Measurements from ENCODE around the gene PAFAH1B2. TPM values are rescaled to one million over a fixed set of nuclear protein-coding genes. Genes with fewer than 3 reads are reported as not detected.
A peak's percentile ranks its signal among the peaks of the same experiment; 100 is the strongest.
"Not testable (repeated sequence)": the region's sequence is repeated elsewhere in the genome, so short reads cannot be mapped to it uniquely, and the experiment has no call there.

Gene PAFAH1B2
- total RNA-seq, 1 donor from 2014 or later = 77.2 TPM

DNA sequence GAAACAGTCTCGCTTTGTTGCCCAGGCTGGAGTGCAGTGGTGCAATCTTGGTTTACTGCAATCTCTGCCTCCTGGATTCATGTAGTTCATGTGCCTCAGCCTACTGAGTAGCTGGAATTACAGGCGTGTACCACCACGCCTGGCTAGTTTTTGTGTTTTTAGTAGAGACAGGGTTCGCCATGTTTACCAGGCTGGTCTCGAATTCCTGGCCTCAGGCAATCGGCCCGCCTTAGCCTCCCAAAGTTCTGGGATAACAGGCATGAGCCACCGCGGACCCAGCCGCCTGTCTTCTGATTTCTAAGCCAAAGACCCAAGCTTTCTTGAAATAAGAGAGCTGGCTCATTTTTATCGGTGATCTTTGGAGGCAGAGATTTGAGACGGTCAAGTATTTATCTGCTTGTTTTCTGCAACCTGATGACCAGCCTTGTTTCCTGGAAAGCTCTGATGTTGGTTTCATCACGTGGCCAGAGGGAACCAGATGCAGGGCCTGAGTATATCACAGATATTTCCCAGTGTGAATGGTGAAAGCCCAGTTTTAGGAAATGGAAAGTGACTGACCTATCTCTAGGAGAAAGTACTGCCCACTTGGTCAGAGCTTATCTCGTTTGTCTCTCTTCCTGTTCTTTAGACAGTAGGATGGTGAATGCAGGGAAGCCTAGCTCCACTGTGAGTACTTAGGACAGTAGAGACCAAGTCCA is 28.8 kb downstream of the PAFAH1B2 start:
- no peak for DNase-seq (ENCODE audit: low spot score)

DNA sequence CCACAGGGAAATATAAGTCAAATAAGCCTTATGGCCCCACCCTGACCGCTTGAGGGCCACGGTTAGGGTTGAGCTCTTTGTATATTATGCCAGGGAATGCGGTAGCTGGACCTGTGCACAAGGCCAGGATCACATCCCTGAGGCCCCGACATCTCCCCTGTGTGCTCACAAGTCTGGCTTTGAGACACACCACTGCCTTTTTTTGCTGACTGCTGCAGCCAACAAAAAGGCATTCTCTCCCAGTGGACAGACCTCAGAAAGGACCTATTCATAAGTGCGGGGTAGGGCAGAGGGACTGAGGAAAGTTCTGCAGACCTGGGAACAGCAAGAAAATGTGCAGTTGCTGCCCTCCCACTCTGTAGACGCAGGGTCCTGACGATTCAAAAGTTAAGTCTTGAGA is 31.0 kb downstream of the PAFAH1B2 start:
- no peak for DNase-seq (ENCODE audit: low spot score)

DNA sequence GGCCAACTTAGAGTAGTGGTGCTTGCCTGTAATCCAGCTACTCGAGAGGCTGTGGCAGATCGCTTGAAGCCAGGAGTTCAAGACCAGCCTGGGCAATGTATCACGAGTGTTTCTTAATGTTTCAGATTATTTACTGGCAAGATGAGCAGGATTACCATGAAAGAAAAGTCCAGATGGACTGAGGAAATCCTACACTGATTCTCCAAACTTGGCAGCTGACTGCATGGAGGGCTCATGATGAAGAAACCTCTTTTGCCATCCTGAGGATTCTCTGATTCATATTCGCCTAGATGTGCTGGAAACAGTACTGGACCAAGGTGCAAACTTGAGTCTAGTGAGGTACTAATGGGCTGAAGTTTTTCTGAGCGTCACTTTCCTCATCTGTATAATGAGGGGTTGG is 31.7 kb downstream of the PAFAH1B2 start:
- DNase-seq (ENCODE audit: low spot score) = no peak

DNA sequence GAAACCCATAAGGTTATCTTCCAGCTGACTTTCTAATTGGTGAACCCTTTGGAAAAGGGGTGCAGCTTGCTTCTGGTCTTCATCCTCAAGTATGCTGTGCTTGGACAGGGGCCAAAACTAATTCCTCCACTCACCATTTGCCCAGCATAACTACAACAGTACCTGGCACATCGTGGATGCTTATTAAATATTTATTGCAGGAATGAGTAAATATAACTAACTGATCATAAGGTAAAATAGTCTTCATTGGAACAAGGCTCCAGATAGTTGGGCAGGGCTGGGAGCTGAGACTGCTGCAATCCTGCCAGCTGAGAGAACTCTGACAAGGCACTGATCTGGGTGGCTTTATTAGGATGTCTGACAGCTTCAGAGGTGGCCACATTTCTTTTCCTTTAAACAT is 32.1 kb downstream of the PAFAH1B2 start:
- DNase-seq (ENCODE audit: low spot score) = no peak

DNA sequence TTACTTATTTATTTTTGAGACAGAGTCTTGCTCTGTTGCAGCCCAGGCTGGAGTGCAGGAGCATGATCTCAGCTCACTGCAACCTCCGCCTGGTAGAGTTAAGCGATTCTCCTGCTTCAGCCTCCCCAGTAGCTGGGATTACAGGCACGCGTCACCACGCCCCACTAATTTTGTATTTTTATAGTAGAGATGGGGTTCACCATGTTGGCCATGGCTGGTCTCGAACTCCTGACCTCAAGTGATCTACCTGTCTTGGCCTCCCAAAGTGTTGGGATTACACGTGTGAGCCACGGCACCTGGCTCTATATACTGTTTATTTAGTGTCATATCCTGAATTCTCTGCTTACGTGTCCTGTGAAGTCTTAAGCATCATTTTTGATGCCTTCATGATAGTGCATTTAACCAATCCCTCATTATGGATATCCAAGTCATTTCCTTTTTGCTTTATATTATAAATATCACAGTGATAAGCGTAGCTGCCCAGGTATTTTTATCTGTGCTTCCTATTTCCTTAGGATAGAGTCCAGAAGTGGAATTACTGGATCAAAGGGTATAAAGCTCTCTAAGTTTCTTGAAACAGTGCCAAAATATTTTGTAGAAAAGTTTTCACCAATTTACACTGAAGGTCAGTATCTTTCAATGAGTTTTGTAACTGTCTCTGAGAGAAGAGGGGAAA is 33.6 kb downstream of the PAFAH1B2 start:
- DNase-seq (ENCODE audit: low spot score) = no peak

DNA sequence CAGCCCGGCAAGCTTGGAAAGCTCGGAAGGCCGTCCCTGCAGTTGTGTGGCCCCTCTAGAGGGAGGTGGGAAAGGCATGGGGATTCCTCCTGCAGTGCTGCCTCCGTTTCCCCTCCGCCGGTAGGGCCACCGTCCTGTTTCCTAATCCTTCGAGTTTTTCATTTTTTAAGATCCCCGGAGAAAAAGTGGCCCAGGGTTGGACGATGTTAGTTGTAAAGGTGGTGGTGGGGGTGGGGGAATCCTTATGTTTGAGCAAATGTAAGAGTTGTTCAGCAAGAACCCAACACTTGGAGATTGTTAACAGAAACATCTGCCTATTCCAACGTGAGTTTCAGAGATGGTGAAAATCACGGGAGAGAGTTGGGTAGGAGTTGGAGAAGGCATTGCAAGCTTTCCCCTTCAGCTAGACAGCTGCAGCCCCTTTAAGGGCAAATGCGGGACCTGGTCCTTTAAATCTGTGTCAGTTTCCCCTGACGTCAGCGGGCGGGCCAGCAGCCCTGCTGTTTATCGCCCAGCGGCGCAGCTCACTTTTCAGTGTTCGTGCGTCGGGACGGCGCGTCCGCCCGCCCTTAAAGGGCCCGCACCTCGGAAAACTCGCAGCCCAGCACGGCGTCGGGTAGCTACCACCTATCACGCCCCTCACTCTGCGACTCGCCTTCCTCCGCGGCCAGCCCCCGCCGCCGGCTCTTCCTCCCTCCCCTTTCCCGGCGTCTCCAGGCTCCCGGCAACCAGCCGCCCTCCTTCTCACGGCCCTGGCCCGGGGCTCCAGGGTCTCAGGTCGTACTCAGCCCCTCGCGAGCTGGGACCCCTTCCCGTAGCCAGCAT is 34.3 kb downstream of the PAFAH1B2 start, which contains the start of gene SIDT2:
Gene SIDT2 (plus strand): TSS at position 534 of the 825 bp plus-strand sequence. CDS start 521 bp downstream, outside the sequence.
- peak; percentile 92 for DNase-seq (ENCODE audit: low spot score)

DNA sequence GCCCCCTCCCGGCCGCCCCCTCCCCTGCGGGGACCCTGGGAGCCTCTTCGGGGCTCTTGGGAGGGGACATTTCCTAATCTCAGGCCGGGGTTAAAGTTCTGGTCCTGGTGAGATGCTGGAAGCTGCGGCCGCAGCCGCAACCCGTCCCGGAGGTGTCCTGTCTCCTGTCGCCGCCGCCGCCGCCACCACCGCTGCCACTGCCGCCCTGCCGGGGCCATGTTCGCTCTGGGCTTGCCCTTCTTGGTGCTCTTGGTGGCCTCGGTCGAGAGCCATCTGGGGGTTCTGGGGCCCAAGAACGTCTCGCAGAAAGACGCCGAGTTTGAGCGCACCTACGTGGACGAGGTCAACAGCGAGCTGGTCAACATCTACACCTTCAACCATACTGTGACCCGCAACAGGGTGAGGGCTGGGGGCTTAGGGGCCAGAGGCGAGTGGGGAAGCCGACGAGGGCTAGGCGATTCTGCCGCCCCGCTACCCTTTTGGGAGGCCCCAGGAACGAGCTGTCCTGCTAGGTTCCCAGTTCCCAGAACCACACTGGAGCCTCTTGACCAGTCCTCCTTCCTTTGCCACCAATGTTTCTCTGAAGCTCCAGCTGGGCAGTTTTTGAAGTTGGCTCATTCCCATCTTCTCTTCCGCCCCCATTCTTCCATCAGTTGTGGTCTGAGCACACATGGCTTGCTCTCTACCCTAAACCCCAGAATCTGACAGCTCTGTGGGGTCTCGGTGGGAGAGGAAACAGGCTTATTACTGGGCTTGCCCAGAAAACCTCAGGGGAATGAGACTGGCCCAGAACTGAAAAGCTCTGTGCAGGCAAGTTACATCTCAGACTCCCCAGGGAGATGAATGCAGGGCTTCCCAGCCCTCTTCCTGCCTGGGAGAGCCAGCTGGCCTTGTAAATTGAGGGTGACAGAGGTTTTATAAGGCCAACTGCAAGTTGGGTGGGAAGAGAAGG is 35.2 kb downstream of the PAFAH1B2 start:
- no peak for DNase-seq (ENCODE audit: low spot score)

DNA sequence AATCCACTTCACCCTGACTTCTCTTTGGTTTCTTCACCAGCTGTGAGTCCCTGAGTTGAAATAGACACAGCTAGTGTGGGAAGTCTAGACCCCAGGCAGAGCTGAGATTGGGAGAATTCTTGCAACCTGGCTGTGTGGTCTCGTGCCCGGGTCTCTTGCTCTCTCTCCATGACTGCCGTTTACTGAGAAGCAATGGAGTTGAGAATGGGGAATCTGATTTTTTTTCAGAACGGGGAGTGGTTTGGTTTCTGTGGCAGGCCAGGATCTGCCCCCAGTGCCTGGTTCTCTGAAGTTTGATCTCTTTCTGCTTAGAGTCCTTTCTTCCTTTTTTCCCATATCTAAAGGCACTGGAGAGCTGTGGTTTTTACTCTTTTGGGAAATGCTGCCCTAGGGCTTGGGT is 35.9 kb downstream of the PAFAH1B2 start:
- no peak for DNase-seq (ENCODE audit: low spot score)

DNA sequence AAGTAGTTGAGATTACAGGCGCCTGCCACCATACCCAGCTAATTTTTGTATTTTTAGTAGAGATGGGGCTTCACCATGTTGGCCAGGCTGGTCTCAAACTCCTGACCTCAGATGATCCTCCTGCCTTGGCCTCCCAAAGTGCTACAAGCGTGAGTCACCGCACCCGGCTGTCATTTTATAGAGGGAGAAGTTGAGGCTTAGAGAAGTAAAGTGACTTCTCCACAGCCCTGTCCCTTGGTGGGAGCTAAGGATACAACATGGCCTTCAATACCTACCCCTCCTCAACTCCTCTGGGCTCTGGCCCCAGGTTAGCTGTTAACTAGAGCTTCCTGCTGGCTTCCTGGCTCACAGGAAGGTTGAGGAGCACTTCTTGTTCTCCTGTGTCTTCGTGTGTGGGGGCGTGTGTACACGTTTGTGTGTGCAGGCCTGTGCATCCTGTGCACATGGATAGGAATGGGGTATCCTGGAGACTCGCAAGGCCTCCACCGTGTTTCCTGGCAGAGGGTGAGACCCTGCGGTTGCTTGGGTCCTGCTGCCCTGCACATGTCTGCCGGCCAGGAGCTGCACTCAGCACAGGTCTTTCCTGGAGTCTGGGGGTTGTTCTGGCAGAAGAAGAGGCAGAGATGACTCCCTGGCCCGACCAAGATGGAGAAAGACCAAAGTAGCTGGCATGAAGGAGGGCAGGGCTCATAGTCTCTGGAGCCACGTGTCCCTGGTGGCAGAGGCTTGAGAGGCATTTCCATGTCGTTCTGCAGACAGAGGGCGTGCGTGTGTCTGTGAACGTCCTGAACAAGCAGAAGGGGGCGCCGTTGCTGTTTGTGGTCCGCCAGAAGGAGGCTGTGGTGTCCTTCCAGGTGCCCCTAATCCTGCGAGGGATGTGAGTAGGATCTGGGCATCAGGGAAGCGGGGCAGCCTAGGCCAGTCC is 36.8 kb downstream of the PAFAH1B2 start:
- peak; percentile 70 for DNase-seq (ENCODE audit: low spot score)

DNA sequence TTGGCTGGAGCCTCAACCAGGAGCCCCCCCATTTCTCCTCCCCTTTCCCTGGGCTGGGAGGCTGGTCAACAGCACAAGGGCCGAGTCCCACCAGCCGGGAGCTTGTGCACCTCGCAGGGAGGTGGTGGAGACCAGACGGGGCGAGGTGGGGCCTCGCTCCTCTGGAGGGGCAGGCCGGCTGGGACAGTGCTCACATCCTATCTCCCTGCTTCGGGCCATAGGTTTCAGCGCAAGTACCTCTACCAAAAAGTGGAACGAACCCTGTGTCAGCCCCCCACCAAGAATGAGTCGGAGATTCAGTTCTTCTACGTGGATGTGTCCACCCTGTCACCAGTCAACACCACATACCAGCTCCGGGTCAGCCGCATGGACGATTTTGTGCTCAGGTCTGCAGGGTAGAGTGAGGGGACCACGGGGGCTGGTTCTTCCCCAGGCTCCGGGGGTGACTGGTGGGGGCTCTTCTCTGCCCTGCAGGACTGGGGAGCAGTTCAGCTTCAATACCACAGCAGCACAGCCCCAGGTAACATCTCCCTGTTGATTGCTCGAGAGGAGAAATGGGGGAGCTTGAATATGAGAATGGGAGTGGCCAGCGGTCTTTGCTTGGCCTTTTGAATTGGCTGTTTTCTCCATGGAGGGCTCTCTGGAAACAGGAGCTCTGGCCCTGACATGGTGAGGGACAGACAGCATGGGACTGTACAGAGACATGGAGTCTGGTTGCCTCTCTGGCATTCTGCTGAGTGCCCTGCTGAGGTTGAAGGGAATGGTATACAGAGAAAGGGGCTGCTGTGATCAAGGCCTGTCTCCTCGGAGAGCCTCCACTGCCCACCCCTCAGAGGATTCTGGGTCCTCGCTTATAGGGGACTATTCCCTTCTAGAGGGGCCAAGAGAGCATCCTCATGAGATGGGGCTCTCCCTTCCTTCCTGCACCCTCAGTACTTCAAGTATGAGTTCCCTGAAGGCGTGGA is 37.8 kb downstream of the PAFAH1B2 start:
- DNase-seq (ENCODE audit: low spot score) = peak; percentile 43

DNA sequence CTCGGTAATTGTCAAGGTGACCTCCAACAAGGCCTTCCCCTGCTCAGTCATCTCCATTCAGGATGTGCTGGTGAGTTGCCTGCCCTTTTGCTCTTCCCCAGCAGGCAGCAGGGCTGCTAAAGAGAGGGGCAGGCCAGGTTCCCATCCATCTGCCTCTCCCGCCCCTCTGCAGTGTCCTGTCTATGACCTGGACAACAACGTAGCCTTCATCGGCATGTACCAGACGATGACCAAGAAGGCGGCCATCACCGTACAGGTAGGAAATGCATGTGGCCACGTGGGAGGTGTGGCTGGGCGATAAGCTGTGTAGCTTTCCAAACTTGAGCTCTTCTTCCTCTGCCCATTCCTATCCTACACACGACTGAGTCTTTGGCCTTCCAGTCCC is 38.5 kb downstream of the PAFAH1B2 start:
- DNase-seq (ENCODE audit: low spot score) = peak; percentile 28

DNA sequence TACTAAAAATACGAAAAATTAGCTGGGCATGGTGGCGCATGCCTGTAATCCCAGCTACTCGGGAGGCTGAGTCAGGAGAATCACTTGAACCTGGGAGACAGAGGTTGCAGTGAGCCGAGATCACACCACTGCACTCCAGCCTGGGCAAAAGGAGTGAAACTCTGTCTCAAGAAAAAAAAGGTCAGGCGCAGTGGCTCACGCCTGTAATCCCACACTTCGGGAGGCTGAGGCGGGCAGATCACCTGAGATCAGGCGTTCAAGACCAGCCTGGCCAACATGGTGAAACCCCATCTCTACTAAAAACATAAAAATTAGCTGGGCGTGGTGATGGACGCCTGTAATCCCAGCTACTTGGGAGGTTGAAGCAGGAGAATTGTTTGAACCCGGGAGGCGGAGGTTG is 39.1 kb downstream of the PAFAH1B2 start:
- not testable (repeated sequence) for DNase-seq (ENCODE audit: low spot score)

DNA sequence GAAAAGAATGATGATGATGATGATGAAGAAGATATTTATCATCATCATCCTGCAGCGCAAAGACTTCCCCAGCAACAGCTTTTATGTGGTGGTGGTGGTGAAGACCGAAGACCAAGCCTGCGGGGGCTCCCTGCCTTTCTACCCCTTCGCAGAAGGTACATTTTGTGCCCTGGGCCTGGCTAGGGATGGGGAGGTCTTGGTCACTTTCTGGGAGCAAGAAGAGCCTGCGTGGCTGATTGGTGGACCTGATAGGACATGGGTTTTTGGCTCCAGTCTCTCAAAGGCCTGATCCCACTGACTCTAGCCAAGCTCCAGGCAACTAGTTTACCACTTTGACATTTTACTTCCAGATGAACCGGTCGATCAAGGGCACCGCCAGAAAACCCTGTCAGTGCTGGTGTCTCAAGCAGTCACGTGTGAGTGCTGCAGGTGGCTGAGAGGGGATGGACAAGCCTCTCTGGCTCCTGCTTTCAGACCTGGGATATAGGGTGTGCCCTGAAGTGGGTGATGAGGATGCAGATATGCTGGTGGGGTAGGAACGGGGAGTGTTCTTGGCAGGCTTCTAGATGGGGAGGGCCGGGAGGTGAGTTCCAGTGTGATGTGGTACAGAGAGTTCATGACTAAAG is 39.8 kb downstream of the PAFAH1B2 start:
- DNase-seq (ENCODE audit: low spot score) = peak; percentile 44

DNA sequence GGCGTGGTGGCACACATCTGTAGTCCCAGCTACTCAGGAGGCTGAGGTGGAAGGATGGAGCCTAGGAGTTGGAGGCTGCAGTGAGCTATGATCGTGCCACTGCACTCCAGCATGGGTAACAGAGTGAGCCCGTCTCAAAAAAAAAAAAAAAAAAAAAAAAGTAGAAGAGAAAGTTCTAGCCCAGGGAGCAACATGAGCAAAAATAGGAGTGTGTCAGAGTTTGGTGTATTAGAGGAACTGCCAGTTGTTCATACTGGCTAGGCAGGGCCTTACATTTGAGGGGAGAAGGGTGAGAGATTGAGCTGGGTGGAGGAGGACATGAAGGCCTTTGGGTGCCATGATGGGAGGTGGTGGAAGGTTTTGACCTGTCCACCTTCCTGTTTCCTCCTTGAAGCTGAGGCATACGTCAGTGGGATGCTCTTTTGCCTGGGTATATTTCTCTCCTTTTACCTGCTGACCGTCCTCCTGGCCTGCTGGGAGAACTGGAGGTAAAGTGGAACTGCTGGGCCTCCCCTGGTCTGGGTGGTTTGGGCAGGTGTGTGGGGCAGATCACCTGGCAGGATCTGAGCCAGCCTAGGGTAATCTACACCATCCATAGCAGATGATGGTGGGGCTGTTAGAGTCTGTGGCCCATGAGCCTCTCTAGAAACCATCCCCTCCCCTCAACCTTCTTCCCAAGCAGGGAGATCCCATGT is 41.8 kb downstream of the PAFAH1B2 start:
- peak; percentile 22 for DNase-seq (ENCODE audit: low spot score)

DNA sequence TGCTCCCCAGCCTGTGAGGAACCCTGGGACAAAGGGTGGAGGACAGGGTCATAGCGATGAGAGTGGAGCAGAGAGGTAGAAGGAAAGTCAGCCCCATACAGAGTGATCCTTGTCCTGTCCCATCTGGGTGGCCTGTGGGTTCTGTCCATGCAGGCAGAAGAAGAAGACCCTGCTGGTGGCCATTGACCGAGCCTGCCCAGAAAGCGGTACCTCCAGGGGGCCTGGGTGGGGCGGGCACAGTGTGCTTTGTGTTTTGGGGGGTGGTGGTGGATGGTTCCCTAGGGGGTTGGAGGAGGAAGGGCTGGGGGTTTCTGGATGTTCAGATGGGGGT is 42.3 kb downstream of the PAFAH1B2 start:
- DNase-seq (ENCODE audit: low spot score) = peak; percentile 17

DNA sequence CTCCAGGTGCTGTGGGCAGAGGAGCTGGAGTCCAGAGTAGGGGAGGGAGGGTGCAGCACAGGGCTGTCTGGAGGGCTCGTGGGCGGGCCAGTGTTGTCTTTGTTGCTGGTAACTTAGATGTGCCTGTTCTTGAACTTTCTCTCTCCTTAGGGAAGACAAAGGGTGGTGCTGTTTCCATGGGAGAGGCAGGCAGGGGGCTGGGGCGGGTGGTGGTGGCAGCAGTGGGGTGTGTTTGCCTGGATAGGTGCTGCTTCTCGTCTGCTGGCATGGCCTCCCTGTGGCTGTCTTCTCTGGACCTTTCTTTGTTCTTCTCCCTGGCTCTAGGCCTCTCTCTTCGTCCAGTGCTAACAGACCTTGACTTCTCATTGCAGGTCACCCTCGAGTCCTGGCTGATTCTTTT is 42.9 kb downstream of the PAFAH1B2 start:
- peak; percentile 37 for DNase-seq (ENCODE audit: low spot score)

DNA sequence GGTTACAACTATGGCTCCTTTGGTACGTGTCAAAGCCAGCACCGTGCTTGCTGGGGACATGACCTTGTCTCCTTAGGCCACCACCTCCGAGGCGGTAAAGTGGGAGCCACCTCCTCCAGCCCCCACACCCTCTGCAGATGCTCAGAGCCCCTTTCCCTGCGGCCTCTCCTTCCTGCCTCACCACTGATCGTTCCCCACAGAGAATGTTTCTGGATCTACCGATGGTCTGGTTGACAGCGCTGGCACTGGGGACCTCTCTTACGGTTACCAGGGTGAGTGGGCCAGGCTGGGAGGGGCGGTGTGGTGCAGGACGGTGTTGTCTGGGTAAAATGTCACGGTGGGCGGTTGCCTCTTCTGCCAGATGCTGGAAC is 43.3 kb downstream of the PAFAH1B2 start:
- peak; percentile 41 for DNase-seq (ENCODE audit: low spot score)

DNA sequence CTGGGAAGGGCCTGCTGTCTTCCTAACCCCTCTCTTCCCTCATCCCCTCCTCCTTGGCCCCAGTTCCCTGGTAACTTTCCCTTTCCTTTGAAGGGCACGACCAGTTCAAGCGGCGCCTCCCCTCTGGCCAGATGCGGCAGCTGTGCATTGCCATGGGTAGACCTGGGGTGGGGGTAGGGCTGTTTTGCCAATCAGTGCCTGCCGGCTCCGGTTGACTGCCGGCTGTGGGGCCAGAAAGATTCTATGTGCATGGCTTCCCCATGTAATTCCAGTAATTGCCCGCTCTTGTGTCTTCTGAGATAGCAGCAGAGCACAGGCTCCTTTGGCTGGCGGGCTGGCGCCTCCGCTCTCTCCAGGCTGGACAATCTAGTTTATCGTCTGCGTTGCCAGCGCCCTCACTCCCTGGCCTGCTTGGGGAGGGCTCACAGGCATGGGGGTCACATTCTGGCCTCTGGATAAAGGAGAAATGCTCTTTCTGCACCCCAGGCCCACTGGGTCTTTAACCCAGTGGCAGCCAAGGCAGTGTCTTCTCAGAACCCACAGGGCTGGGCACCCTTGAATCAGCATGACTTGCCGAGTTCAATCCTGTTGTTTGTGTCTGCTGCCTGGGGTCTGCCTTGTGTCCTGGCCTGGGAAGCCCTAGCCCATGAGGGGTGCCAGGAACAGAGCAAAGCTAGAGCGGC is 43.9 kb downstream of the PAFAH1B2 start:
- DNase-seq (ENCODE audit: low spot score) = peak; percentile 32

All from ureter (tissue), 1 donor.